ENCODE results near the gene GREB1L. TPM values are rescaled to one million over a fixed set of nuclear protein-coding genes. Genes with fewer than 3 reads are reported as not detected.

GREB1L gene
- total RNA-seq, 1 donor from 2014 or later: 0.31 TPM

GRCh38 chr18:21489119-21489750, 247.2 kb downstream of the GREB1L start:
- no peak for DNase-seq

- DNase-seq: no peak
Observed at GRCh38 chr18:21489919-21490495, 248.0 kb downstream of the GREB1L start.

- no peak for DNase-seq
Observed at GRCh38 chr18:21490748-21491147, 248.7 kb downstream of the GREB1L start.

- no peak for DNase-seq
Observed at GRCh38 chr18:21496277-21496835, 254.3 kb downstream of the GREB1L start.

GRCh38 chr18:21499997-21500396, 258.0 kb downstream of the GREB1L start:
- no peak for DNase-seq

- no peak for DNase-seq
Observed at GRCh38 chr18:21502661-21503060, 260.6 kb downstream of the GREB1L start.

- DNase-seq: no peak
Observed at GRCh38 chr18:21507913-21508701, 266.1 kb downstream of the GREB1L start.

GRCh38 chr18:21509062-21509461, 267.0 kb downstream of the GREB1L start:
- no peak for DNase-seq

GRCh38 chr18:21513292-21513691, 271.3 kb downstream of the GREB1L start:
- DNase-seq: no peak

GRCh38 chr18:21513741-21514140, 271.7 kb downstream of the GREB1L start:
- no peak for DNase-seq

- no peak for DNase-seq
Observed at GRCh38 chr18:21522530-21522929, 280.5 kb downstream of the GREB1L start.

- no peak for DNase-seq
Observed at GRCh38 chr18:21525916-21526315, 283.9 kb downstream of the GREB1L start.

- DNase-seq: no peak
Observed at GRCh38 chr18:21526463-21526862, 284.4 kb downstream of the GREB1L start.

- DNase-seq: no peak
Observed at GRCh38 chr18:21534327-21534726, 292.3 kb downstream of the GREB1L start.

GRCh38 chr18:21538230-21538629, 296.2 kb downstream of the GREB1L start:
- no peak for DNase-seq

GRCh38 chr18:21546423-21546822, 304.4 kb downstream of the GREB1L start:
- DNase-seq: no peak

- no peak for DNase-seq
Observed at GRCh38 chr18:21548647-21549046, 306.6 kb downstream of the GREB1L start.

- no peak for DNase-seq
Observed at GRCh38 chr18:21550510-21550970, 308.5 kb downstream of the GREB1L start.

- no peak for DNase-seq
Observed at GRCh38 chr18:21557607-21558253, 315.7 kb downstream of the GREB1L start.

- DNase-seq: no peak
Observed at GRCh38 chr18:21559195-21559594, 317.2 kb downstream of the GREB1L start.

GRCh38 chr18:21571772-21572171, 329.7 kb downstream of the GREB1L start:
- no peak for DNase-seq
